HepG2 (cell line): ENCODE data around the gene VAMP2. TPM values are rescaled to one million over a fixed set of nuclear protein-coding genes. Genes with fewer than 3 reads are reported as not detected.

Experiments used
- BRD4 ChIP-seq: sonication (generic); formaldehyde crosslinking; IDR thresholded peaks from 2 replicates; pipeline ENCODE4 v1.4.0; 2020; ENCODE audit warnings: missing genetic modification reagents
- HCFC1 ChIP-seq: fragments of 150-350 bp; IDR thresholded peaks from 2 replicates; pipeline ENCODE4 v1.6.1; 2014; ENCODE audit warnings: low read depth, low read length
- KLF9 ChIP-seq: IDR thresholded peaks from 2 replicates; pipeline ENCODE4 v1.6.1; 2016; ENCODE audit warnings: low read depth
- ZNF143 ChIP-seq: sonication (generic); formaldehyde crosslinking; IDR thresholded peaks from 2 replicates; pipeline ENCODE4 v1.4.0; 2020; ENCODE audit warnings: missing genetic modification reagents
- ZNF331 ChIP-seq: sonication (generic); formaldehyde crosslinking; IDR thresholded peaks from 2 replicates; pipeline ENCODE4 v1.4.0; 2020; ENCODE audit warnings: missing genetic modification reagents
- ZNF496 ChIP-seq: sonication (generic); formaldehyde crosslinking; IDR thresholded peaks from 2 replicates; pipeline ENCODE4 v1.8.1; 2023; ENCODE audit warnings: mild to moderate bottlenecking, moderate library complexity, missing genetic modification reagents; ENCODE audit not compliant: insufficient replicate concordance
- ZNF552 ChIP-seq: sonication (generic); formaldehyde crosslinking; IDR thresholded peaks from 2 replicates; pipeline ENCODE4 v1.9.0; 2022; ENCODE audit warnings: missing genetic modification reagents, mild to moderate bottlenecking, borderline replicate concordance
- ZNF709 ChIP-seq: sonication (generic); formaldehyde crosslinking; IDR thresholded peaks from 2 replicates; pipeline ENCODE4 v1.5.0; 2020; ENCODE audit warnings: mild to moderate bottlenecking, missing genetic modification reagents
- ZSCAN31 ChIP-seq: sonication (generic); formaldehyde crosslinking; IDR thresholded peaks from 2 replicates; pipeline ENCODE4 v1.5.0; 2020; ENCODE audit warnings: low read depth, mild to moderate bottlenecking, missing genetic modification reagents
- polyA plus RNA-seq, 8 experiments: library from polyadenylated mRNA; depleted of rRNA in 3 of 8; stranded (reverse) in 7 of 8; unstranded in 1 of 8; fragments of >200 nt; fragmentation: Illumina TruSeq in 4 of 8; extraction: Trizol in 4 of 8; gene quantifications; 2 replicates each; pipeline versions ENCODE4 v1.2.1 to v1.2.3, GENCODE V29; 2011 to 2016; ENCODE audit warnings: low read depth in 4 of 8, missing spikeins in 1 of 8, mixed read lengths in 1 of 8; ENCODE audit not compliant: insufficient read depth in 1 of 8
- total RNA-seq, 5 experiments: library from RNA; depleted of rRNA; stranded (reverse); fragments of >200 nt; fragmentation: Illumina TruSeq; extraction: Trizol; gene quantifications; 2 replicates each; pipeline ENCODE4 v1.2.3, GENCODE V29; 2016; ENCODE audit warnings: low read depth in 1 of 5
- TF ChIP-seq, protein P1 (sequence below): sonication (generic); formaldehyde crosslinking; IDR thresholded peaks from 2 replicates; pipeline ENCODE4 v1.8.1; 2023; ENCODE audit warnings: mild to moderate bottlenecking, moderate library complexity, missing genetic modification reagents
- TF ChIP-seq, protein P2 (sequence below): sonication (generic); formaldehyde crosslinking; IDR thresholded peaks from 2 replicates; pipeline ENCODE4 v1.5.0; 2020; ENCODE audit warnings: mild to moderate bottlenecking, missing genetic modification reagents, borderline replicate concordance
- TF ChIP-seq, protein P3 (sequence below): sonication (generic); formaldehyde crosslinking; IDR thresholded peaks from 2 replicates; pipeline ENCODE4 v1.5.1; 2020; ENCODE audit warnings: mild to moderate bottlenecking, missing genetic modification reagents, moderate library complexity
- TF ChIP-seq, protein P4 (sequence below): sonication (generic); formaldehyde crosslinking; IDR thresholded peaks from 2 replicates; pipeline ENCODE4 v1.4.0; 2020; ENCODE audit warnings: missing genetic modification reagents

Gene VAMP2
- total and polyA plus RNA-seq, 2 of the 13 experiments (the other 11 are each of a cell fraction or from before 2014, with no cell fraction given), result 3.9 to 17.2 TPM

DNA sequence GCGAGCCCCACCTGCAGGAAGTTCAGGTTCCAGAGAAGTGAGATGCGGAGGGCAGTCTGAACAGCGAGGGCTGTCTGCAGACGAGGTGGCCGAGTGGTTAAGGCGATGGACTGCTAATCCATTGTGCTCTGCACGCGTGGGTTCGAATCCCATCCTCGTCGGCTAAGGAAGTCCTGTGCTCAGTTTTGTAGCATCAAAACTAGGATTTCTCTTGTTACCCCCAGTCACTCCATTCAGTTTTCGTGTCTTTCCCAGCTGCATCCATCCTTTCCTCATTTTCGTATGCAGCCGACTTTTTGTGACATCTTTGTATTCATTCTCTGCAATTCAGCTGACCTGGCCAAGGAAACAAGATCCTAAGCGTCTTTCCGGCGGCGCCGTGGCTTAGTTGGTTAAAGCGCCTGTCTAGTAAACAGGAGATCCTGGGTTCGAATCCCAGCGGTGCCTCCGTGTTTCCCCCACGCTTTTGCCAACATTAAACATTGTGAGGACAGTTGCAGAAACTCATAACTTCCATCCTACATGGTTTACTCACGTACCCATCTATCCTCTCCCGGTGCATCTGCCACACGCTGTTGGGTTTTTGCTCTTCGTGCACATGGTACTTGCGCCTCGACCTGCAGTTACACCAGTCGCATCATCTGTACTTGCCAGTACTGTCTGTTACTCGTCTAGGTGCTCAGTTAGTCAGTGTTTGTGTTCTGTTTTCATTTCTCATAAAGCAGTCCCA is 24.2 kb upstream of the VAMP2 start (continued):
- TF ChIP-seq HCFC1 (peak; percentile 4; the same call in 1 of the 2 replicates), ZNF143 (CRISPR knock-in tag) (peak; percentile 57; the same call in 1 of the 2 replicates), ZNF552 (CRISPR knock-in tag) (no peak), ZNF496 (CRISPR knock-in tag) (no peak), ZNF709 (no peak; the same call in 1 of the 2 replicates), KLF9 (no peak), ZNF331 (peak; percentile 70), BRD4 (CRISPR knock-in tag) (peak; percentile 62; the same call in 1 of the 2 replicates), ZSCAN31 (CRISPR knock-in tag) (no peak)
- TF ChIP-seq, protein P1, sequence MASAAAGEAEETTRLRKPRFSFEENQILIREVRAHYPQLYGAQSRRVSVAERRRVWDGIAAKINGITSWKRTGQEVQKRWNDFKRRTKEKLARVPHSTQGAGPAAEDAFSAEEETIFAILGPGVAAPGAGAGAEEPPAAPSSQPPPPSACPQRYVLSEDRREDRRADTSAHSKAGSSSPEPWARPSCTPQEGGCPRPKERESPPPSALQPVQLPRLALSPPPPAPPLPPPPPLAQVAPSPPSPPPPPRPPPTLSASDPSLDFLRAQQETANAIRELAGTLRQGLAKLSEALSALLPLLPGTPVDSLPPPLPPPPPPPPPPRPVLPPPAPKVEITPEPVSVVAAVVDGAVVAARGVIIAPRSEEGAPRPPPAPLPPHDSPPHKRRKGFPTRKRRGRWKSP, result no peak
- TF ChIP-seq, protein P2, sequence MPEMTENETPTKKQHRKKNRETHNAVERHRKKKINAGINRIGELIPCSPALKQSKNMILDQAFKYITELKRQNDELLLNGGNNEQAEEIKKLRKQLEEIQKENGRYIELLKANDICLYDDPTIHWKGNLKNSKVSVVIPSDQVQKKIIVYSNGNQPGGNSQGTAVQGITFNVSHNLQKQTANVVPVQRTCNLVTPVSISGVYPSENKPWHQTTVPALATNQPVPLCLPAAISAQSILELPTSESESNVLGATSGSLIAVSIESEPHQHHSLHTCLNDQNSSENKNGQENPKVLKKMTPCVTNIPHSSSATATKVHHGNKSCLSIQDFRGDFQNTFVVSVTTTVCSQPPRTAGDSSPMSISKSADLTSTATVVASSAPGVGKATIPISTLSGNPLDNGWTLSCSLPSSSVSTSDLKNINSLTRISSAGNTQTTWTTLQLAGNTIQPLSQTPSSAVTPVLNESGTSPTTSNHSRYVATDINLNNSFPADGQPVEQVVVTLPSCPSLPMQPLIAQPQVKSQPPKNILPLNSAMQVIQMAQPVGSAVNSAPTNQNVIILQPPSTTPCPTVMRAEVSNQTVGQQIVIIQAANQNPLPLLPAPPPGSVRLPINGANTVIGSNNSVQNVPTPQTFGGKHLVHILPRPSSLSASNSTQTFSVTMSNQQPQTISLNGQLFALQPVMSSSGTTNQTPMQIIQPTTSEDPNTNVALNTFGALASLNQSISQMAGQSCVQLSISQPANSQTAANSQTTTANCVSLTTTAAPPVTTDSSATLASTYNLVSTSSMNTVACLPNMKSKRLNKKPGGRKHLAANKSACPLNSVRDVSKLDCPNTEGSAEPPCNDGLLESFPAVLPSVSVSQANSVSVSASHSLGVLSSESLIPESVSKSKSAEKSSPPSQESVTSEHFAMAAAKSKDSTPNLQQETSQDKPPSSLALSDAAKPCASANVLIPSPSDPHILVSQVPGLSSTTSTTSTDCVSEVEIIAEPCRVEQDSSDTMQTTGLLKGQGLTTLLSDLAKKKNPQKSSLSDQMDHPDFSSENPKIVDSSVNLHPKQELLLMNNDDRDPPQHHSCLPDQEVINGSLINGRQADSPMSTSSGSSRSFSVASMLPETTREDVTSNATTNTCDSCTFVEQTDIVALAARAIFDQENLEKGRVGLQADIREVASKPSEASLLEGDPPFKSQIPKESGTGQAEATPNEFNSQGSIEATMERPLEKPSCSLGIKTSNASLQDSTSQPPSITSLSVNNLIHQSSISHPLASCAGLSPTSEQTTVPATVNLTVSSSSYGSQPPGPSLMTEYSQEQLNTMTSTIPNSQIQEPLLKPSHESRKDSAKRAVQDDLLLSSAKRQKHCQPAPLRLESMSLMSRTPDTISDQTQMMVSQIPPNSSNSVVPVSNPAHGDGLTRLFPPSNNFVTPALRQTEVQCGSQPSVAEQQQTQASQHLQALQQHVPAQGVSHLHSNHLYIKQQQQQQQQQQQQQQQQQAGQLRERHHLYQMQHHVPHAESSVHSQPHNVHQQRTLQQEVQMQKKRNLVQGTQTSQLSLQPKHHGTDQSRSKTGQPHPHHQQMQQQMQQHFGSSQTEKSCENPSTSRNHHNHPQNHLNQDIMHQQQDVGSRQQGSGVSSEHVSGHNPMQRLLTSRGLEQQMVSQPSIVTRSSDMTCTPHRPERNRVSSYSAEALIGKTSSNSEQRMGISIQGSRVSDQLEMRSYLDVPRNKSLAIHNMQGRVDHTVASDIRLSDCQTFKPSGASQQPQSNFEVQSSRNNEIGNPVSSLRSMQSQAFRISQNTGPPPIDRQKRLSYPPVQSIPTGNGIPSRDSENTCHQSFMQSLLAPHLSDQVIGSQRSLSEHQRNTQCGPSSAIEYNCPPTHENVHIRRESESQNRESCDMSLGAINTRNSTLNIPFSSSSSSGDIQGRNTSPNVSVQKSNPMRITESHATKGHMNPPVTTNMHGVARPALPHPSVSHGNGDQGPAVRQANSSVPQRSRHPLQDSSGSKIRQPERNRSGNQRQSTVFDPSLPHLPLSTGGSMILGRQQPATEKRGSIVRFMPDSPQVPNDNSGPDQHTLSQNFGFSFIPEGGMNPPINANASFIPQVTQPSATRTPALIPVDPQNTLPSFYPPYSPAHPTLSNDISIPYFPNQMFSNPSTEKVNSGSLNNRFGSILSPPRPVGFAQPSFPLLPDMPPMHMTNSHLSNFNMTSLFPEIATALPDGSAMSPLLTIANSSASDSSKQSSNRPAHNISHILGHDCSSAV (CRISPR knock-in tag), result no peak; the same call in 1 of the 2 replicates
- TF ChIP-seq, protein P3, sequence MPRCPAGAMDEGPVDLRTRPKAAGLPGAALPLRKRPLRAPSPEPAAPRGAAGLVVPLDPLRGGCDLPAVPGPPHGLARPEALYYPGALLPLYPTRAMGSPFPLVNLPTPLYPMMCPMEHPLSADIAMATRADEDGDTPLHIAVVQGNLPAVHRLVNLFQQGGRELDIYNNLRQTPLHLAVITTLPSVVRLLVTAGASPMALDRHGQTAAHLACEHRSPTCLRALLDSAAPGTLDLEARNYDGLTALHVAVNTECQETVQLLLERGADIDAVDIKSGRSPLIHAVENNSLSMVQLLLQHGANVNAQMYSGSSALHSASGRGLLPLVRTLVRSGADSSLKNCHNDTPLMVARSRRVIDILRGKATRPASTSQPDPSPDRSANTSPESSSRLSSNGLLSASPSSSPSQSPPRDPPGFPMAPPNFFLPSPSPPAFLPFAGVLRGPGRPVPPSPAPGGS (CRISPR knock-in tag), result no peak
- TF ChIP-seq, protein P4, sequence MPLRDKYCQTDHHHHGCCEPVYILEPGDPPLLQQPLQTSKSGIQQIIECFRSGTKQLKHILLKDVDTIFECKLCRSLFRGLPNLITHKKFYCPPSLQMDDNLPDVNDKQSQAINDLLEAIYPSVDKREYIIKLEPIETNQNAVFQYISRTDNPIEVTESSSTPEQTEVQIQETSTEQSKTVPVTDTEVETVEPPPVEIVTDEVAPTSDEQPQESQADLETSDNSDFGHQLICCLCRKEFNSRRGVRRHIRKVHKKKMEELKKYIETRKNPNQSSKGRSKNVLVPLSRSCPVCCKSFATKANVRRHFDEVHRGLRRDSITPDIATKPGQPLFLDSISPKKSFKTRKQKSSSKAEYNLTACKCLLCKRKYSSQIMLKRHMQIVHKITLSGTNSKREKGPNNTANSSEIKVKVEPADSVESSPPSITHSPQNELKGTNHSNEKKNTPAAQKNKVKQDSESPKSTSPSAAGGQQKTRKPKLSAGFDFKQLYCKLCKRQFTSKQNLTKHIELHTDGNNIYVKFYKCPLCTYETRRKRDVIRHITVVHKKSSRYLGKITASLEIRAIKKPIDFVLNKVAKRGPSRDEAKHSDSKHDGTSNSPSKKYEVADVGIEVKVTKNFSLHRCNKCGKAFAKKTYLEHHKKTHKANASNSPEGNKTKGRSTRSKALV, result no peak
